ENCODE data around the gene CCDC6.
"Not testable (repeated sequence)": the region's sequence is repeated elsewhere in the genome, so short reads cannot be mapped to it uniquely, and the experiment has no call there.

The CCDC6 gene

DNA sequence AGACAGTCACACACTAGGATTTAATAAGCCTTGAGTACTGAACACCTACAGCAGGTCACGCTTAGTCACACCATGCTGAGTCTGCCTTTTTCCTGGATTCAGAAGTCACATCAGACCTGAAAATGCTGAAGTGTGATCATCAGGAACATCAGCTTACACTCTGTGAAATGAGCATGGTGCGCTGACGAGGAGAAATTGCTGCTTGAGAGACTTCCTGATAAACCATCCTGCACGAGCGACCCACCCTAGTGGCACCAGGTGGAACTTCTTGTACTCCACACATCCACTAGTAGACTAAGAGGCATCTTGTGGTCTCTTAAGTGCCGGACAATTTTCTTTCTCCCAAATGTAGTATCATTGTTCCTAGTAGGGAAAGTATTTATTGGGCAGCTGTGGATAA is 101.3 kb downstream of the CCDC6 start:
- DNase-seq, result no peak

- no peak for DNase-seq
These were observed 102.1 kb downstream of the CCDC6 start for GRCh38 chr10:59804220-59804619.

- no peak for DNase-seq
These were observed 102.6 kb downstream of the CCDC6 start for GRCh38 chr10:59803714-59804113.

DNA sequence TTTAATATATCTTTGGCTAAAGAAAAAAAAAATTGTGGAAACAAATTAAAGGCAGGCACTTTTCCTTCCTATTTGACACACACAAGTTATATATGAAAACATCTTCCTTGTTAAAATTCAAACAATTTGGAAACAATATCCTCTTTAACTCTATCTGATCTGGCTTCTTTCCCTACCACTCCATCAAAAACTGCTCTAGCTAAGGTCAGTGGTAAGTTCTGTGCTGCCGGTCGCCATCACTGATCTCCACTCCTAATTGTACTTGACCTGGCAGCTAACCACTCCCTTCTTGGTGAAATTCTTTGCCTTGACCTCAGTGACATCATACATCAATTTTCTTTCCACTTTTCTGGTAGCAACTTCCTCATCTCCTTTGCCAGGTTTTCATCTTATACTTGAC is 105.2 kb downstream of the CCDC6 start:
- DNase-seq, result no peak

- DNase-seq, result no peak
These were observed 106.9 kb downstream of the CCDC6 start for GRCh38 chr10:59799421-59799820.

DNA sequence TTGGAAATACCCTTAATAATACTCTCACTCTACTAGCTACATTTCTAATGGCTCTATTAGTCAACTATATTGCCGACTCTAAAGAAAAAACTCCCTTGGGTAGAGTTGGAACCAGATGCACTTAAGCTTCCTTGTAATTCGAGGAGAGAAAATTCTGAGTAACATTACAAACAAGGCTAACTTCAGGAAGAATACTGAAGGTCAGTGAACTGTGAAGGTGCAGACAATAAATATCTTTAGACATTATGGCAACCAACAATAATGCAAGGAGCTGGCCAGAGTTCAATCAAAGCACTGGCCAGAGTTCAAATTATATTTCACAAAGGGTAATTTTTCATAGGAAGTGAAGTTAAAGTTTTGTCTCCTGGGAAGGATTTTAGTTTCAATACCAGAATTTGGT is 112.4 kb downstream of the CCDC6 start:
- no peak for DNase-seq

- DNase-seq, result no peak
These were observed 113.5 kb downstream of the CCDC6 start for GRCh38 chr10:59792812-59793211.

DNA sequence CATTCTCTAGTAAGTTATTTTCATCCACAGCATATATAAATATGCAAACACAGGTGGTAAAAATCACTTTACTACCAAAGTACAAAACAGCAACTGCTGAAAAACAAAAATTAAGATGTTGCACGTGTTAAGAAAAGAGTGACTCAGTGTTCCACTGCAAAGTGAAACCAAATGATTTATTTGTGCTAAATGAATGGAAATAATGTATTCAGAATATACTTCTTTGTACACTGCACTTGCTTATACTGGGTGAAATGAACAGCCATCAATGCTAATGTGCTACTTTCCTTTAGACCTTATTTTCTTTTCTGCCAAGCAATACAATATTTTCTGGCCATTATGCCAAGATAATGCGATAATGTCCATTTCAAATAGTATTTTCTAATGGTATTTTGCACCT is 114.8 kb downstream of the CCDC6 start:
- DNase-seq, result no peak

DNA sequence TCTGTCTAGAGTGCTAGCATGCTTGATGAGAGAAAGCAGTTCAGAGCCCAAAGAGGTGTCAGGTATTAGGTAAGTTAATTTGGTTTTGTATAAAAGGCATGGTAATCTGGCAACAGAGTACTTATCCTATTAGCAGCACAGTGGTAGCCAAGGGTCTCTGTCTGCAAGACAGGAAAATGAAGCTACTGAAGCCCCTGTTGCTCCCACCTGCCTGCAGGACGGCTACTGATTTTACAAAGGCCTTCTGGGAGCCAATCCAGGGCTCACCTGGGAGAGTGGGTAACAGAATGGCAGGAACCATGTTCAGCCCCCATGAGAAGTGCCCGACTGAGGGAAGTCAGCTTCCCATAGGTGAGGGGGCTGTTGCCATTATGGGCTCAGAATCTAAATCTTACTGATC is 116.3 kb downstream of the CCDC6 start:
- not testable (repeated sequence) for DNase-seq

GRCh38 chr10:59788914-59789313 is 117.4 kb downstream of the CCDC6 start:
- not testable (repeated sequence) for DNase-seq

DNA sequence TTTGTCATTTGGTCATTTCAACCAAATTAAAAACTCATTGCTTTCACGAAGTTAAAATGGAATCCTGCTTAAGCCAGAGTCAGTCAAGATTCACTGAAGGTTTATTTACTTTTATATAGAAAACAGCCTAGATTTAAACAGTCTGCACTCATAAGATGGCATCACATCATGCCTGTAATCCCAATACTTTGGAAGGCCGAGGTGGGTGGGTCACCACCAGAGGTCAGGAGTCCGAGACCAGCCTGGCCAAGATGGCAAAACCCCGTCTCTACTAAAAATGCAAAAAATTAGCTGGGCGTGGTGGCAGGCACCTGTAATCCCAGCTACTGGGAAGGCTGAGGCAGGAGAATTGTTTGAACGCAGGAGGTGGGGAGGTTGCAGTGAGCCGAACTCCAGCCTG is 119.3 kb downstream of the CCDC6 start:
- DNase-seq, result not testable (repeated sequence)

DNA sequence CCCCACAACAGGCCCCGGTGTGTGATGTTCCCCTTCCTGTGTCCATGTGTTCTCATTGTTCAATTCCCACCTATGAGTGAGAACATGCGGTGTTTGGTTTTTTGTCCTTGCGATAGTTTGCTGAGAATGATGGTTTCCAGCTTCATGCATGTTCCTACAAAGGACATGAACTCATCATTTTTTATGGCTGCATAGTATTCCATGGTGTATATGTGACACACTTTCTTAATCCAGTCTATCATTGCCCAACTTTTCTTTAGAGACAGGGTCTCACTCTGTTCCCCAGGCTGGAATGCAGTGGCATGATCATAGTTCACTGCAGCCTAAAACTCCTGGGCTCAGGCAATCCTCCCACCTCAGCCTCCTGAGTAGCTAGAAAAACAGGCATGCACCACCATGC is 120.9 kb downstream of the CCDC6 start:
- DNase-seq, result not testable (repeated sequence)

DNA sequence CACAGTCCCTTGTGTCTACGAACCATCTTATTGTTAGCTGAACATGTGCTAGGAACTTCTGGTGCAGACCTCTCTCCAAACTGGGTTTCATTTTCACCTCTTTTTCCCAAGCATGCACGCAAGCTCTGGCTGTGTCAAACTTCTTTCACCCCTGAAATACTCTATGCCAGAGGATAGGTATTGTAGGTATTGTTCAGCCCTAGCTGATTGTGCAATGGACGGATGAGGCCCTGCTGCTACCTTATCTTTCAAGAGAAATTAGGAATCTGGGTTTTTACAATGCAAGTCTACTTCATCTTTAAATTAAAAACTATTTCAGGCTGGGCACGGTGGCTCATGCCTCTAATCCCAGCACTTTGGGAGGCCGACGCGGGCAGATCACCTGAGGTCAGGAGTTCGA is 124.8 kb downstream of the CCDC6 start:
- DNase-seq, result no peak

- DNase-seq, result no peak
These were observed 126.4 kb downstream of the CCDC6 start for GRCh38 chr10:59779756-59780533.

DNA sequence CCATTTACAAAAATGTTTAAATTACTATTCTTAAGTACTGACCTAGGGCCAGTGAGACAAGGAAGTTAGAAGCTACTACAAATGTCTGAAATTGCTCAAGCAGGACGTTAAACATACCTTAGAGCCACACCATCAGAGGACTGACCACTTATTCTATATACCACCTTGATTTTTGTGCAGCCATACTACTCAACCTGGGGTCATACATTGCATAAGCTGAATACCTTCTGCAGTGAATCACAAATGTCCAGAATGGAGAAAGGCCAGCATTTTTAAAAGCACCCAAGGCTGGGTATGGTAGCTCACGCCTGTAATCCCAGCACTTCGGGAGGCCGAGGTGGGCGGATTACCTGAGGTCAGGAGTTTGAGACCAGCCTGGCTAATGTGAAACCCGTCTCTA is 131.9 kb downstream of the CCDC6 start:
- DNase-seq, result no peak

DNA sequence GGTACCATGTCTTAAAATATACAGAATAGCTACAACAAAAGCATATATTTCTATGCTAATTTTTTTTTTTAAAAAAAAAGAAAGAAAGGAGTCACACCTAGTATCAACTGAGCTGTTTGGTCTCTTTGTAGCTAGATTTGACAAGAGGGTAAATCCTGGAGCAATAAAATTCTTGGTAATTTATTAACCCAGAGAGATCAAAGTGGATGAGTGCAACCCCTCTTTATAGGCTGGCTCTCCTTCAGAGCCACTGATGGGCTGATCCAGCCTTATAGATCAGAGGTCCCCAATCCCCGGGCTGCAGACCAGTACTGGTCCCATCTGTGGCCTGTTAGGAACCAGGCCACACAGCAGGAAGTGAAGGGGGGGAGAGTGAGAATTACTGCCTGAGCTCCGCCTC is 133.3 kb downstream of the CCDC6 start:
- no peak for DNase-seq

DNA sequence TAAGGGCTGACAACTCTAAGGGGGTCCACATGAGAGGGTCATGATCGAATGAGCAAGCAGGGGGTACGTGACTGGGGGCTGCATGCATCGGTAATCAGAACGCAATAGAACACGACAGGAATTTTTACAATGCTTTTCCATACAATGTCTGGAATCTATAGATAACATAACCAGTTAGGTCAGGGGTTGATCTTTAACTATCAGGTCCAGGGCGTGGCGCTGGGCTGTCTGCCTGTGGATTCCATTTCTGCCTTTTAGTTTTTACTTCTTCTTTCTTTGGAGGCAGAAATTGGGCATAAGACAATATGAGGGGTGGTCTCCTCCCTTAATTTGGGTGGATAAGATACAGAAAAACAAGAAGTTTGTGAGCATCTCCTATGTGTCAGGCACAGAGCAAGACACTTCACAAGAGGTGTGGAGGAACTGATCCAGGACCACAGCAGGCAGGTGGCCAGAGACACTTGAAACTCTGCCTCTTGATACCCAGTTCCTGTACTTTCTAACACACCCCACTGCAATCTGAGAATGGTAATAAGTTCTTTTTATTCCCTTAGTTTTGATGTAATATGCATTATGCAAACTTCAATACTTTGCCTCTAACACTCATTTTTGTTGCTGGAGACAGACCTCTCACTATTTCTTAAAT is 135.1 kb downstream of the CCDC6 start:
- DNase-seq, result no peak

- no peak for DNase-seq
These were observed 135.7 kb downstream of the CCDC6 start for GRCh38 chr10:59770689-59771088.

DNA sequence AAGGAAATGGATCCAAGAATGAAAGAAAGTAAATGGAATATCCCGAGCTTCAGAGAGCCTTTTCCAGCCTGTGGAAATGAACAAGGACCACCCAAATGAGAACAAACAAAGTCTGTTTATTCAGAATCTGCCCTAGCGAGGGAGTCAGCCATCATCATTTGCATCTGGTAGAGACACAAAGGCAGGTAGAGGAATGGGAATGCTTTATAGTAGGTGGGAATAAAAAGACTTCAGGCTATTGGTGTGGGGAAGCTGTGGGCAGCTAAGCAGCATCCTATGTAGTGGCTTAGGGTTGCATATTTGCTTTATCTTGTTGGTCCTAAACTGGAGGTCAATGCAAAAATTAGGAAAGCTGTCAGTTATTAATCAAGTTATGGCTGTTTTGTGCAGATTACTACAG is 143.9 kb downstream of the CCDC6 start:
- DNase-seq, result no peak

- no peak for DNase-seq
These were observed 148.4 kb downstream of the CCDC6 start for GRCh38 chr10:59757966-59758365.

- no peak for DNase-seq
These were observed 151.4 kb downstream of the CCDC6 start for GRCh38 chr10:59754951-59755350.

DNA sequence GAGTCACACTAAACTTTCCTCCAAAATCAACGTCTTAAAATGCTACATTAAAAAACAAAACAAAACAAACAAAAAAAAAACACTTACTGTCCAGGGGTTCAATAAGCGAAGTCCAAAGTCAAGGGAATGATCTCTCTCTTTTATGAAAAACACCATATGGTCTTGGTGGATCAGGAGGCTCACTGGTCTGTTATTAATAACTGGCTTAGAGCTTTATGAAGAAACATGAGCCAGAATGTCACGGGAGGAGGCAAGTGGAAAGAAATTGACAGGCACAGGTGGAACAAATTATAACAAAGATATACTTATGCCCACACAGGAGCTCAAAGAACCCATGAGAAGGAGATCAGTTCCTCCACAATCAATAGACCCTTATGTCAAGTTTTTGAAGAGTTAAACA is 153.1 kb downstream of the CCDC6 start, which contains the start of gene MRLN:
TSS of gene MRLN (minus strand) at position 189 of the 400 bp plus-strand sequence.
- no peak for DNase-seq

GRCh38 chr10:59752278-59752940 is 153.9 kb downstream of the CCDC6 start:
- no peak for DNase-seq
